ENCODE data around the gene CLDN14. TPM values are rescaled to one million over a fixed set of nuclear protein-coding genes. Genes with fewer than 3 reads are reported as not detected.
A peak's percentile ranks its signal among the peaks of the same experiment; 100 is the strongest.

The CLDN14 gene
- total and polyA plus RNA-seq, 7 experiments from 2014 or later = not detected

GRCh38 chr21:36489103-36489775, 9.3 kb upstream of the CLDN14 start:
- H3K4me3 Mint-ChIP-seq = no peak overlapping the region
- ChIA-PET POLR2A (no interaction called here), CTCF (no interaction called here)
- DNase-seq (no peak), ATAC-seq (no peak)
- peaks cover 0 to 2% (median 0%) of the 10 kb centered on the region in 7 donors for H3K4me1 Mint-ChIP-seq
- peaks cover 0 to 9% (median 4%) of the 10 kb centered on the region in 5 donors for H3K27me3 Mint-ChIP-seq
- H3K27me3 ChIP-seq (ENCODE audit: control insufficient read depth in 2 of 2, insufficient read depth in 2 of 2, low read length in 2 of 2) = no peaks in the 10 kb centered on the region
- H3K27ac Mint-ChIP-seq = peak overlapping the region in 1 of 9 donors; percentile 46
- no peaks in the 10 kb centered on the region for H3K36me3 Mint-ChIP-seq
- H3K9me3 Mint-ChIP-seq = peaks cover 0 to 1% (median 0%) of the 10 kb centered on the region in 11 donors
- H3K36me3 ChIP-seq (ENCODE audit: control insufficient read depth in 2 of 3, insufficient read depth in 3 of 3, low read length in 3 of 3) = no peaks in the 10 kb centered on the region
- no peak overlapping the region for H3K4me3 ChIP-seq (ENCODE audit: low read length)
- no peak overlapping the region for H3K27ac ChIP-seq (ENCODE audit: low read depth, low read length)
- H3K9me3 ChIP-seq (ENCODE audit: control insufficient read depth in 2 of 3, low read length in 3 of 3) = no peaks in the 10 kb centered on the region
- intact Hi-C loops (cut with micrococcal nuclease) = no loop called here
- no peaks in the 10 kb centered on the region for H3K4me1 ChIP-seq (ENCODE audit: control insufficient read depth in 2 of 2, insufficient read depth in 2 of 2, low read length in 2 of 2)

- no peaks in the 10 kb centered on the region for H3K36me3 ChIP-seq (ENCODE audit: control insufficient read depth in 2 of 3, insufficient read depth in 3 of 3, low read length in 3 of 3)
- no peak overlapping the region for H3K27ac ChIP-seq (ENCODE audit: low read depth, low read length)
- H3K27ac Mint-ChIP-seq = peak overlapping the region in 1 of 9 donors; percentile 86
- intact Hi-C loops (cut with micrococcal nuclease) = no loop called here
- H3K9me3 Mint-ChIP-seq = peaks cover 0 to 1% (median 0%) of the 10 kb centered on the region in 11 donors
- no peak overlapping the region for H3K4me3 Mint-ChIP-seq
- H3K27me3 ChIP-seq (ENCODE audit: control insufficient read depth in 2 of 2, insufficient read depth in 2 of 2, low read length in 2 of 2) = no peaks in the 10 kb centered on the region
- H3K4me3 ChIP-seq (ENCODE audit: low read length) = no peak overlapping the region
- peaks cover 0 to 2% (median 0%) of the 10 kb centered on the region in 7 donors for H3K4me1 Mint-ChIP-seq
- H3K4me1 ChIP-seq (ENCODE audit: control insufficient read depth in 2 of 2, insufficient read depth in 2 of 2, low read length in 2 of 2) = no peaks in the 10 kb centered on the region
- H3K9me3 ChIP-seq (ENCODE audit: control insufficient read depth in 2 of 3, low read length in 3 of 3) = no peaks in the 10 kb centered on the region
- no peaks in the 10 kb centered on the region for H3K36me3 Mint-ChIP-seq
- CTCF ChIA-PET = interaction anchor here (0.6 kb wide), 1 partner anchor 641 kb away, joined by 5 read pairs; no protein-coding TSS in a partner anchor
- H3K27me3 Mint-ChIP-seq = peaks cover 0 to 6% (median 4%) of the 10 kb centered on the region in 5 donors
- POLR2A ChIA-PET = no interaction called here
- DNase-seq = no peak
- no peak for ATAC-seq
These were observed 7.9 kb upstream of the CLDN14 start for GRCh38 chr21:36487641-36488307.

GRCh38 chr21:36486246-36486645, 6.3 kb upstream of the CLDN14 start:
- Mint-ChIP-seq H3K4me1 (peaks cover 0 to 2% (median 0%) of the 10 kb centered on the region in 7 donors), H3K9me3 (no peaks in the 10 kb centered on the region), H3K27ac (no peak overlapping the region), H3K27me3 (peaks cover 0 to 9% (median 4%) of the 10 kb centered on the region in 5 donors), H3K36me3 (no peaks in the 10 kb centered on the region), H3K4me3 (no peak overlapping the region)
- ATAC-seq = no peak
- Histone ChIP-seq H3K4me3 (ENCODE audit: low read length) (no peak overlapping the region), H3K4me1 (ENCODE audit: control insufficient read depth in 2 of 2, insufficient read depth in 2 of 2, low read length in 2 of 2) (no peaks in the 10 kb centered on the region), H3K27ac (ENCODE audit: low read depth, low read length) (no peak overlapping the region), H3K27me3 (ENCODE audit: control insufficient read depth in 2 of 2, insufficient read depth in 2 of 2, low read length in 2 of 2) (no peaks in the 10 kb centered on the region), H3K36me3 (ENCODE audit: control insufficient read depth in 2 of 3, insufficient read depth in 3 of 3, low read length in 3 of 3) (no peaks in the 10 kb centered on the region), H3K9me3 (ENCODE audit: control insufficient read depth in 2 of 3, low read length in 3 of 3) (no peaks in the 10 kb centered on the region)
- POLR2A ChIA-PET = no interaction called here
- intact Hi-C loops (cut with micrococcal nuclease) = no loop called here
- DNase-seq = no peak
- CTCF ChIA-PET = no interaction called here

GRCh38 chr21:36485476-36485875, 5.6 kb upstream of the CLDN14 start:
- peaks cover 0 to 2% (median 0%) of the 10 kb centered on the region in 7 donors for H3K4me1 Mint-ChIP-seq
- H3K9me3 ChIP-seq (ENCODE audit: control insufficient read depth in 2 of 3, low read length in 3 of 3) = no peaks in the 10 kb centered on the region
- no peak overlapping the region for H3K27ac ChIP-seq (ENCODE audit: low read depth, low read length)
- ChIA-PET POLR2A (no interaction called here), CTCF (no interaction called here)
- no peaks in the 10 kb centered on the region for H3K4me1 ChIP-seq (ENCODE audit: control insufficient read depth in 2 of 2, insufficient read depth in 2 of 2, low read length in 2 of 2)
- H3K4me3 Mint-ChIP-seq = no peak overlapping the region
- ATAC-seq = no peak
- no peak overlapping the region for H3K27ac Mint-ChIP-seq
- intact Hi-C loops (cut with micrococcal nuclease) = no loop called here
- no peak overlapping the region for H3K4me3 ChIP-seq (ENCODE audit: low read length)
- H3K27me3 ChIP-seq (ENCODE audit: control insufficient read depth in 2 of 2, insufficient read depth in 2 of 2, low read length in 2 of 2) = no peaks in the 10 kb centered on the region
- H3K36me3 Mint-ChIP-seq = no peaks in the 10 kb centered on the region
- no peak for DNase-seq
- H3K27me3 Mint-ChIP-seq = peaks cover 0 to 9% (median 4%) of the 10 kb centered on the region in 5 donors
- H3K36me3 ChIP-seq (ENCODE audit: control insufficient read depth in 2 of 3, insufficient read depth in 3 of 3, low read length in 3 of 3) = no peaks in the 10 kb centered on the region
- H3K9me3 Mint-ChIP-seq = no peaks in the 10 kb centered on the region

GRCh38 chr21:36483095-36483494, 3.2 kb upstream of the CLDN14 start:
- intact Hi-C loops (cut with micrococcal nuclease) = no loop called here
- POLR2A ChIA-PET = interaction anchor here (0.7 kb wide), 1 partner anchor 380 kb away, joined by 3 read pairs; no protein-coding TSS in a partner anchor

GRCh38 chr21:36482673-36483072, 2.8 kb upstream of the CLDN14 start:
- intact Hi-C loops (cut with micrococcal nuclease) = no loop called here
- Histone ChIP-seq H3K27ac (ENCODE audit: low read depth, low read length) (no peak overlapping the region), H3K36me3 (ENCODE audit: control insufficient read depth in 2 of 3, insufficient read depth in 3 of 3, low read length in 3 of 3) (no peaks in the 10 kb centered on the region), H3K27me3 (ENCODE audit: control insufficient read depth in 2 of 2, insufficient read depth in 2 of 2, low read length in 2 of 2) (no peaks in the 10 kb centered on the region), H3K9me3 (ENCODE audit: control insufficient read depth in 2 of 3, low read length in 3 of 3) (no peaks in the 10 kb centered on the region), H3K4me3 (ENCODE audit: low read length) (no peak overlapping the region), H3K4me1 (ENCODE audit: control insufficient read depth in 2 of 2, insufficient read depth in 2 of 2, low read length in 2 of 2) (no peaks in the 10 kb centered on the region)
- H3K4me1 Mint-ChIP-seq = peaks cover 0 to 2% (median 0%) of the 10 kb centered on the region in 7 donors
- ATAC-seq (no peak), DNase-seq (no peak)
- H3K9me3 Mint-ChIP-seq = no peaks in the 10 kb centered on the region
- H3K36me3 Mint-ChIP-seq = no peaks in the 10 kb centered on the region
- ChIA-PET CTCF (no interaction called here), POLR2A (interaction anchor here (0.7 kb wide), 1 partner anchor 380 kb away, joined by 3 read pairs; no protein-coding TSS in a partner anchor)
- H3K27ac Mint-ChIP-seq = no peak overlapping the region
- peaks cover 0 to 11% (median 4%) of the 10 kb centered on the region in 5 donors for H3K27me3 Mint-ChIP-seq
- H3K4me3 Mint-ChIP-seq = no peak overlapping the region

More at GRCh38 chr21:36483095-36483494, 3.2 kb upstream of the CLDN14 start:
- H3K27me3 ChIP-seq (ENCODE audit: control insufficient read depth in 2 of 2, insufficient read depth in 2 of 2, low read length in 2 of 2) = no peaks in the 10 kb centered on the region
- CTCF ChIA-PET = no interaction called here
- no peaks in the 10 kb centered on the region for H3K9me3 Mint-ChIP-seq
- no peaks in the 10 kb centered on the region for H3K36me3 ChIP-seq (ENCODE audit: control insufficient read depth in 2 of 3, insufficient read depth in 3 of 3, low read length in 3 of 3)
- H3K27ac ChIP-seq (ENCODE audit: low read depth, low read length) = no peak overlapping the region
- DNase-seq (no peak), ATAC-seq (no peak)
- no peak overlapping the region for H3K4me3 ChIP-seq (ENCODE audit: low read length)
- no peak overlapping the region for H3K4me3 Mint-ChIP-seq
- no peak overlapping the region for H3K27ac Mint-ChIP-seq
- H3K27me3 Mint-ChIP-seq = peaks cover 0 to 11% (median 4%) of the 10 kb centered on the region in 5 donors
- no peaks in the 10 kb centered on the region for H3K9me3 ChIP-seq (ENCODE audit: control insufficient read depth in 2 of 3, low read length in 3 of 3)
- H3K36me3 Mint-ChIP-seq = no peaks in the 10 kb centered on the region
- H3K4me1 ChIP-seq (ENCODE audit: control insufficient read depth in 2 of 2, insufficient read depth in 2 of 2, low read length in 2 of 2) = no peaks in the 10 kb centered on the region
- peaks cover 0 to 3% (median 0%) of the 10 kb centered on the region in 7 donors for H3K4me1 Mint-ChIP-seq
